ENCODE data around the gene ADM.
A peak's percentile ranks its signal among the peaks of the same experiment; 100 is the strongest.
"Not testable (repeated sequence)": the region's sequence is repeated elsewhere in the genome, so short reads cannot be mapped to it uniquely, and the experiment has no call there.

Gene ADM, protein sequence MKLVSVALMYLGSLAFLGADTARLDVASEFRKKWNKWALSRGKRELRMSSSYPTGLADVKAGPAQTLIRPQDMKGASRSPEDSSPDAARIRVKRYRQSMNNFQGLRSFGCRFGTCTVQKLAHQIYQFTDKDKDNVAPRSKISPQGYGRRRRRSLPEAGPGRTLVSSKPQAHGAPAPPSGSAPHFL

DNA sequence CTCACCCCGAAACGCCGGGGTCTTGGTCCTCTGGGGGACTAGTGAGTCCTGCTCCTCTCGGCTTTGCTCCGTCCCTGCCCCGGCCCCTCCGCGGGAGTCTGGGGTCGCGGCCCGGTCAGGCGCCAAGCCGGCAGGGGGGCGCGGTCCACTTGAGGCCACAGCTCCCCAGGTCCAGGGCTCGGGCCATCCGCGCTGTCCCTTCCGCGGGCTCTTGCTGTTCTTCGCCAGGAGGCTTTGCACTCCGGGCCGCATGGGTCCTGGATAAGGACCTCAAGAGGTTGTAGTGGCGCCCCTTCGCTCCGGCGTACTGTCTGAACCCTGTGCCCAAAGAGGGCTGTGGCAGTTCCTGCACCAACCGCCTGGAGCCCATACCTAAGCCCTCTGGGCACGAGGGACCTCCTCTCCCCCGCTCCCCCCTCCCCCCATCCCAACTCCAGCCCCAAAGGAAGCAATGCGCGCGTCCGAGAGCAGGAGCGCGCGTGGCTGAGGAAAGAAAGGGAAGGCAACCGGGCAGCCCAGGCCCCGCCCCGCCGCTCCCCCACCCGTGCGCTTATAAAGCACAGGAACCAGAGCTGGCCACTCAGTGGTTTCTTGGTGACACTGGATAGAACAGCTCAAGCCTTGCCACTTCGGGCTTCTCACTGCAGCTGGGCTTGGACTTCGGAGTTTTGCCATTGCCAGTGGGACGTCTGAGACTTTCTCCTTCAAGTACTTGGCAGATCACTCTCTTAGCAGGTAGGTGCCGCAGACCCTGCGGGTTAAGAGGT is at the start of gene ADM:
Gene ADM (plus strand): TSS at position 579 of the 767 bp plus-strand sequence. CDS start 628 bp downstream, outside the sequence.
- DNase-seq = peak; percentile 68

DNA sequence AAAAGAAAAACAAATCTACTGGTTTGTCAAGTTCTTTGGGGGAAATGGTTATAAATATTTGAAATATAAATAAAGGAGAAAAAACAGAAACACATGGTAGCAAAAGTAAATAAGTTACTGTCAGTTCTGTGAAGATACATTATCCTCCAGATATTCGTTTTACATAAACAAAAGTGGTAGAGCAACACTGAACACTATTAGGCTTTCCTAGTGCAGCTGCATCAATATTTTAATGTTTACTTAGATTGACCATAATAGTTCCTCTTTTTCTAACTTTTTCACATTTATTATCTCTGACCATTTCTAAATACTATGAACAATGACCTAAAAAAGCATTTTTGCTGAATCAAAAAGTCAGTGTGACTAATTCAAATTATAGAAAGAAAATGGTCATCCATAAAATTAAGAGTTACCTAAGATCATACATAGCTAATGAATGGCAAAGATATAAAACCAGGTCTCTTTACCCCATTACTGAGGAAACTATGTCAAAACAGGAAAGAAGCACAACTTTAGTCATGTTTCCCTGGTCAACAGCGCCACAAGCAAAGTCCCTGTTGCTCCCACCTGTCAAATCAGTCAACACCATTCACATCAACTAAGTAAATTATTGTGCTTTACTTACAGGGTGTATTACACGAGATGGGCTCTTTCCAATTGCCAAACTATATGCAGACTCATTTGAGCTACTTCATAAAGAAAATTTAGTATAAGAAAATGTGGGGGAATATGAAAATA is 49.3 kb upstream of the ADM start:
- DNase-seq = no peak

DNA sequence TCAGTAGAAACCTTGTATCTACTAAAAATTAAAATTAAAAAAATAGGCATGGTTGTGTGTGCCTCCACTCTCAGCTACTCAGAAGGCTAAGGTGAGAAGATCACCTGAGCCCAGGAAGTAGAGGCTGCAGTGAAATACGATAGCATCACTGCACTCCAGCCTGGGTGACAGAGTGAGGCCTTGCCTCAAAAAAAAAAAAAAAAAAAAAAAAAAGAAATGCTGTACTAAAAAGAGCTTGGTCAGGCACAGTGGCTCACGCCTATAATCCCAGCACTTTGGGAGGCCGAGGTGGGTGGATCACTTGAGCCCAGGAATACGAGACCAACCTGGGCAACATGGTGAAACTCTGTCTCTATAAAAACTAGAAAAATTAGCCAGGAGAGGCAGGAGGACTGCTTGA is 47.4 kb upstream of the ADM start:
- no peak for DNase-seq

DNA sequence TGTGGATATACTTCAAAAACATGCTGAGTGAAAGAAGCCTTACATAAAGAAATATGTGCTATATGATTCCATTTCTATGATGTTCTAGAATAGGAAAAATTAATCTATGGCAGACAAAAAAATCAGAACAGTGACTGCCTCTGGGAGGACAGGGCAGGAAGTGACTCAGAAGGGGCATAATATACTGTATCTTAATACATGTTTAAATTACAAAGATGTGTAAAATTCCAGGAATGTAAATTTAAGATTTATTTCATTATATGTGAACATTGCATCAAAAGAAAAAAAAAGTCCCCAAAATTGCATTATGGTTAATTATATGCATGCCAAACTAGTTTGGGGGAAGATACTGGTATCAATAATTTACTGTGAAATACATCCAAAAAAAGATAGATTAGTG is 43.1 kb upstream of the ADM start:
- no peak for DNase-seq

DNA sequence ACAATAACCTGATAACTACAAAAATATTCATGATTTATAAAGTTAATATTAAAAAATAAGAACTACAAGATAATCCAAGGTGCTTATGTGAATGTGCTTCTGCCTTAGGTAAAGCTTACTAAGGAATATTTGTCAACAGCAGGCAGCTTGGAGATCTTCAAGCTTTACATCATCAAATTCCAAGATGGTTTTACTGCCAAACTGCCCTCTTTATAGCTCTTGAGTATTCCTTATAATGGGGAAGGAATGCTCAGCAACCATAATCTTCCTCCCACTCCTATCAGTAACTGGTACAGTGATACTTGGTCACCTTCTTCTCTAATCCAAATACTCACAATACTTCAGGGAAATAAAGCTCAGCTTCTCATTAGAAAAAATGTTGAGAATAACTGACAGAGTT is 40.9 kb upstream of the ADM start:
- DNase-seq = no peak

DNA sequence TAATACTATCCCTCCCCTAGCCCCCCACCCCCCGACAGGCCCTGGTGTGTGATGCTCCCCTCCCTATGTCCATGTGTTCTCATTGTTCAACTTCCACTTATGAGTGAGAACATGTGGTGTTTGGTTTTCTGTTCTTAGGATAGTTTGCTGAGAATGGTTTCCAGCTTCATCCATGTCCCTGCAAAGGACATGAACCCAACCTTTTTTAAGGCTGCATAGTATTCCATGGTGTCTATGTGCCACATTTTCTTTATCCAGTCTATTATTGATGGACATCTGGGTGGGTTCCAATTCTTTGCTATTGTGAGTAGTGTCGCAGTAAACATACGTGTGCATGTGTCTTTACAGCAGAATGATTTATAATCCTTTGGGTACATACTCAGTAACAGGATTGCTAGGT is 40.2 kb upstream of the ADM start:
- DNase-seq = not testable (repeated sequence)

DNA sequence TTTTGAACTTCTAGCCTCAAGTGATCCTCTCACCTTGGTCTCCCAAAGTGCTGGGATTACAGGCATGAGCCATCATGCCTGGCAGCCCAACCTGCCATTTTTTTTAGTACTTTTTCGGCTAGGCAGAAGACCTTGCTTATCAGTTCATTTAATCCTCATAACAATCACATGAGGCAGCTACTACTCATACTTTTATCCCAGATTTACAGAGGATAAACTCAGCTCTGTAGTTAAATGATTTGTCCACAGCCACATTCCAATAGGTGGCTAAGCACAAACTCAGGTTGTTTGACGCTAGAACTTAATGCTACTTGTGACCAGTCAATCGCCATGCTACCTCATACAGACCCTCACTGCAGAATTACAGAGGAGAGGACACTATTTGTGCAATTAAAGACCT is 38.9 kb upstream of the ADM start:
- DNase-seq = no peak

DNA sequence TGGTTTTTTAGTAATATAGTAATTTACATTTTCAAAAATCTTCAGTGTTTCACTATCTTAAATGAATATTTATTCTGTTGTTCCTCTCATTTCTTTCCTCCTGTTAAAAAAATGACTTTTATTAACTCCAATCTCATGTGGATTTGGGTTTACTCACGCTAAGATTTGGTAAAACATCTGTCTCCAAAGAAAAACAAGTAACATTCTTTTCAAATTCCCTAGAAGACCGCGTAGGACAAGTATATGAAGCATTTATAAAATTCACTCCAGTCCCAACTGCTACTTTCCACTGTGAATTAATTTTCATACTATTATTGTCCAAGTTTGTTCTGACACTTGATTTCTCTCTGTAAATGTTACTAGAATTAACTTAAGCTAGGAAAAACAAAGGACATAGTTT is 37.1 kb upstream of the ADM start:
- DNase-seq = no peak

DNA sequence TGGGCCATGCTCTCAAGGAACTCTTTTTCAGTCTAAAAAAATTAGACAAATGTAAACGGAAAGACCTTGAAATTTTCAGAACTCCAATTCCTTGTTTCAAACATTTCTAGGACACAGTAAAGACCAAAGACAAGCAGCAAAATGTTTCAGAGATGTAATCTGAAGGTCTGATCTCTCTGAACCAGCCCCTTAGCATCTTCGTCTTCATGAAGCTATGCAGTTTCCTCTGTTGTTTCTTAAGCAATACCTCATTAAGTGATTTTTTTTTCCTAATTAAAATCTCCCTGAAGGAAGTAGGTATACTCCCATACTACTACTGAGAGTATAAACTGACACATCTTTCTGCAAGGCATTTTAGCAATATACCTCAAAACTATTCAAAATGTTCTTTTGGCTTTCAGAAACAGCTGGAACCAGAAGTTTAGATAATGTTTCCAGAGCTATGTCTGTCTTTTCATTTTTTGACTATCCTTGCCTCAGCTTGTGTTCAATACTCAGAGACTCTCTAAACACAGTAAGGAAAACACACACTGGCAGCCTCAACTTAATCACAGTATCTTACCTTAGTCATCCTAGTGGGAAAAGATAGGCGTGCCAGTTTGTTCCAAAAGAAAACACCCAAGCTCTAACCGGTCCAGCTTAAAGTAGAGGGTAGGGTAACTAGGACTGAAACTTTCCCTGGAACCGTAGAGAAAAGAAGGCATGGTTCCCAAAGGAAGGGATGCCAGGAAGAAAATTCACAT is 36.0 kb upstream of the ADM start:
- DNase-seq = no peak

DNA sequence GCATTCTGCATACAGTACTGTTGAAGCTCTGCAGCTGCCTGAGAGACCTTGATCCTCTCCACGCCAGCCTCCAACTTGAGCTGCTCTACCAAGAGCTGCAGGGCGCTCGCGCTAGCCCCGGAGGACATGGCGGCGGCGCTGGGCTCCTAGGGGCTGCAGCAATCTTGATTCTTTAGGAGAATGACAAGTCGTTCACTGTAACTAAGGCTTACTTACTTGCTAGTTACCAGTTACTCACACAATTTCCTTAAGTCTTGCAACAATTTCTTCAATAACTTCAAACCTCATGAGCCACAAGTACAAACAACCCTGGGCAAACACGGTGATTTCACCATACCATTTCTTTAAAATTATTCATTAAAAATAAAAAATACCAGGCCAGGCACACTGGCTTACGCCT is 32.7 kb upstream of the ADM start:
- no peak for DNase-seq

DNA sequence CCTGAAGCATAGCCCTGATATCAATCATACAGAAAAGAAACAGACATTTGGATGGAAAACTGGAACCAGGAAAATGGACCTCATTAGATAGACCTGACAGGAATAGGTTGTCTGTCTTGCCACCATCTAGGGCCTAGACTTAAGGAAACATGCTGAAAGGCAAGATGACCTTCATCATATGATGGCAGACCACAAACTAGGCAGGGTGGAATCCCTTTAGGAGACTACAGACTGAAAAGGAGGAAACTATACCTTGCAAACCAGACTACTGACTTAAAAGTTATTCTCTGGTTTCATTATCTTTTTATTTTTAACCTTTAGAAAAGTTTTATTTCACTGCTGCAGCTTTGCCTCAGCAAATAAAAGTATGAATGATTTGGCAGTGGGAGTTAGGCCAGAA is 31.1 kb upstream of the ADM start:
- DNase-seq = no peak

DNA sequence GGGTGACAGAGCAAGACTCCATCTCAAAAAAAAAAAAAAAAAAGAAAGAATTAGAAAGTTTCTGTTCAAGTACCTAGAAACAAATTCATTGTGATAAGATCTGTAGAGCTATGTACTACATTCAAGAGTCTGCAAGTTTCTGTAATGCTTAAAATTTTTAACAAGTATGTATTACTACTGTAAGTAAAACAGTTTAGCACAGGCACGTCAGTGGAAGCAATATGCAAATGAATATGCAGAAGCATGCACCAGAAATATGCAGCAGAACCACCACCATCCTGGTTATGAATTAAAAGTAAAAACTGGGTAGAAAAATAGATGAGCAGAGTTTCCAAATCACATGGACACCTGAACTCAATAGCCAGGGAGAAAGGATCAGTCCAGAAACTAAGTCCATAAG is 30.1 kb upstream of the ADM start:
- no peak for DNase-seq

DNA sequence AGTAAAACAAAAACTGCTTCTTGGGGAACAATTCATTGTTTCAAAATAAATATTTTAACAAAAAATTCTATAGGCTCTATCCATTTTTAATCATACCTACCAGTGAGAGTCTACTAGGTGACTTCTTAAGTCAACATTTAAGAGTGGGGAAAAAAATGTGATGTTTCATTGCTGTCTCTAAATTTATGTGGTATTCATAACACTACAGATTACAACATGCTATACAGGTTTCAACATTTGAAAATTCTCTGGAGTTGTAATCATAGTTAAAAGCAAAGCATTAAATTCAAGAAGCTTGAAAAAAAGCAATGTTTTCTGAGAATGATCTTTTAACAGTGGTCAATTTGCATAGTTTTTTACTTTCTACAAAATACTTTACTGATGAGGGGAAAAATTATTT is 29.2 kb upstream of the ADM start:
- no peak for DNase-seq

DNA sequence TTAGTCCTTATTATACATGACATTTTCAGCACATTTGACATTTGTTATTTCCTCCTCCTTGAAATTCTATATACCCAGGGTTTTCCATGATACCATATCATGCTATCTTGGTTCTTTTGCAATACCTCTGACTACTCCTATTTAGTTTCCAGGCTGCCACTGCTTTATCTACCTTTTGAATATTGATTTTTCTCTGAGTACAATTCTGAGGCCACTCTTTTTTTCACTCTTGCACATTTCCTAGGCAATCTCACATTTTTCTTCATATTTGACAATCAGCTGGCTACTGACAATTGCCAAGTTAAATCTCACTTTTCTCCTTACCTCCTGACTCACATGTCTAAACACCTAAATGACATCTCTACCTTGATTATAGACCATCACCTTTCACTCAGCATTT is 22.8 kb upstream of the ADM start:
- no peak for DNase-seq

DNA sequence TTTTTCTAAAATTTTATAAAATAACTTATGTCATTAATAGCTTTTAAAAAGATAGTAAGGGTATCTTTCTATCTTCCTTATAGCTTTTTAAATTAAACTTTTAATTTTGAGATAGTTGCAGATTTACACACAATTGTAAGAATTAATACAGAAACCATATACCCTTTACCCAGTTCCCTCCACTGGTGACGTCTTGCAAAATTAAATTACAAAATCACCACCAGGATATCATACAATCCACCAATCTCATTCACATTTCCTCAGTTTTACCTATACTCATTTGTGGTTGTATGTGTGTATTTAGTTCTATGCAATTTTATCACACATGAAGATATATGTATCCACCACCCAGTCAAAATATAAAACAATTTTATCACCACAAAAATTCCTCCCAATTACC is 20.9 kb upstream of the ADM start:
- DNase-seq = no peak

DNA sequence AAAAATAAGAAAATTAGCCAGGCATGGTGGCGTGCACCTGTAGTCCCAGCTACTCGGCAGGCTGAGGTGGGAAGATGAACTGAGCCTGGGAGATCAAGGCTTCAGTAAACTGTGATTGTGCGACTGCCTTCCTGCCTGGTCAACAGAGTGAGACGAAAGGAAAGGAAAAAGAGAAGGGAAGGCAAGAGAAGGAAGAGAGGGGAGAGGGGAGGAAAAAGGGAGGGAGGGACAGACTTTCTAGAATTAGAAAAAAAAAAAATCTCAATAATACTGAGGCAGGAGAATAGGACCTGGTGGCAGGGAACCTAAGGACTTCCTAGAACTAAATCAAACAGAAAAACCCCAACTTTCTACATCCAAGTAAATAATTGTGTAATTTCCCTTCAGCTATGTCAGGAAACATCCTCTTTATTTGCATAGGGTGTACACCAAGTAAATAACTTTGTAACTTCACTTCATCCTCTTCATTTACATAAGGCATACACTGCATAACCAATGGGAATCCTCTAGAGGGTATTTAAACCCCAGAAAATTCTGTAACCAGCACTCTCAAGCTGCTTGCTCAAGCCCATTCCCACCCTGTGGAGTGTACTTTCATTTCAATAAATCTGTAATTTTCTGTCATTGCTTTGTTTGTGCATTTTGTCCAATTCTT is 19.6 kb upstream of the ADM start:
- DNase-seq = no peak

DNA sequence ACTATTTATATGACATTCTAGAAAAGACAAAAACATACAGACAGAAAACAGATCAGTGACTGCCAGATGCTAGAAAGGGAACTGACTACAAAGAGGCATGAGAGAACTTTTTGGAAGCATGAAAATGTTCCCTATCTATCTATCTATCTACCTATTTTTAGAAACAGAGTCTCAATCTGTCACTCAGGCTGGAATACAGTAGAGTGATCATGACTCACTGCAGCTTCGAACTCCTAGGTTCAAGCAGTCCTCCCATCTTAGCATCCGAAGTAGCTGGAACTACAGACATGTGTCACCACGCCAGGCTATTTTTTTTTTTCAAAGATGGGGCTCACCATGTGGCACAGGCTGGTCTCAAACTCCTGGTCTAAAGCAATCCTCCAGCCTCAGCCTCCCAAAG is 17.7 kb upstream of the ADM start:
- DNase-seq = no peak

DNA sequence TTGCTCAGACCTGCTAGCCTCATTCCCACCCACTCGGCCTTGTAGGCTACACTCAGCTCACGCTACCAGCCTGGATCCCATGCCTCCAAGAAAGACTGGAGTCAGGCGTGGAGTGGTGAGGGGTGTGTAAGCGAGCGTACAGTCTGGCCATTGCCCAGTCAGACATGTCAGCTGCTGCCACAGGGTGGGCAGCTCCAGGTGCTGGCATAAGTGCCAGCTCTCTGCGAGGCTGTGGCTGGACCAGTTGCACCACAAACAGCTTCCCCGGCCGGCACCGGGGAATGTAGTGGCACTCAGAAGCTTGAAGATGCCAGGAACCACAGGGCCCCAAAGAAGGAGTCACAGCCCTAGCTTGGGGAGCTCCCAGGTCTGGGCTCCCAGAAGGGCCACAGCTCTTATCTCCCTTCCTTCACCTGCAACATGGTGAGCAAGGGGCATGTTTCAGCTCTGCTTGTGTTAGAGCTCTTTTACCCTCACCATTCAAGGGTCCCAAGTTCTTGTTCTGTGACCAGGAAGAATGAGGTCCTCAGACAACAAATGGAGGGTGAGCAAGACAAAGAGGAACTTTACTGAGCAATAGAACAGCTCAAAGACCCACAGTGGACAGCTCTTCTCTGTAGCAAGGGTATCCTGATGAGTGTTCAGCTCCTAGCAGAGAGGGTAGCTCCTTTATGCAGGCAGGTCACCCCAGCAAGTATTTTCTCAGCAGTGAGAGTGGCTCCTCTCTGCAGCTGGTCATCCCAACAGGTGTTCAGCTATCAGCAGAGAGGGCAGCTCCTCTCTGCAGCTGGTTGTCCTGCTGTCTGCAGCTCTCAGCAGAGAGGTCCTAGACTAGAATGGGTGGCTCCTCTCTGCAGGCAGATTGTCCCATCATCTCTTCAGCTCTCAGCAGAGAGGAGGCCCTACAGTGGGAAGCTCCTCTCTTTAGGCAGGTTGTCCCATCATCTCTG is 16.8 kb upstream of the ADM start:
- no peak for DNase-seq

DNA sequence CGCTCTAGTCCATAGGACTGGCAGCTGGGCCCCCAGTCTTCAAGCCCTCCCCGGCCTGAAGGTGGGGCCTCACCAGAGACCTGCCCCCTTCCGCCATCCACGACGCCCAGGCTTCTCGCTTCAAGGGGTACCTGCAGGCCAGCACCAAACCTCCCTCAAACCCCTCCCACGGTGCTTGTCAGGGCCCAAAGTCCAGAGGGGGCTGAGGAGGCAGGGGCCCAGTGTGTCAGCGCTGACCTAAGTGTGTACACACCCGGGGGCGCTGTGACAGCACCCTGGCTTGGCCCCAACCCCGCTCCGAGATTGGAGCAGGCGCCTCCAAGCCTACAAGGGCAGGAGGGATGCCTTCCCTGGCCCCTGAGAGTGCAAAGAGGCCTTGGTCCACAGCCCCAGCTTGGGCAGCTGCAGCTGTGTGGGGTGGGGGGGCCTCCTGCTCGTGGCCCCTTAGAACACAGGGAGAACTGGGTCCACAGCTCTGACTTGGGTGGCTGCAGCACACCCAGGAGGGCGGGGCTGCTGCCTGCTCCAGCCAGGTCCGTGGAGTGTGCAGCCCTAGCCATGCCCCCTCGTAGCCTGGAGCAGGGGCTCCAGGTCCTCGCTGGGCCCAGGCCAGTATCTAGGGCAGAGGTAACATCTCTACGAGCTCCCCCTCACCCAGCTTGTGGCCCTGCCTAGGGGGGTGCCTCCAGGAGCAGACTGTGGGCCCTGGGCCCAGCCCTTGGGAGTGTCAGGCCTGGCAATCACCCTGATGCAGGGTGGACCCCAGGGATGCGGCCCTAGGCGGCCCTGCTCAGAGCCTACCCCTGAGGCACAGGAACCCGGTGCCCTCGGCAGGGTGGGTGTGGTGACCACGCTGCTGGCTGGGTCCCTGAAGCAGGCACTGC is 15.8 kb upstream of the ADM start:
- no peak for DNase-seq

DNA sequence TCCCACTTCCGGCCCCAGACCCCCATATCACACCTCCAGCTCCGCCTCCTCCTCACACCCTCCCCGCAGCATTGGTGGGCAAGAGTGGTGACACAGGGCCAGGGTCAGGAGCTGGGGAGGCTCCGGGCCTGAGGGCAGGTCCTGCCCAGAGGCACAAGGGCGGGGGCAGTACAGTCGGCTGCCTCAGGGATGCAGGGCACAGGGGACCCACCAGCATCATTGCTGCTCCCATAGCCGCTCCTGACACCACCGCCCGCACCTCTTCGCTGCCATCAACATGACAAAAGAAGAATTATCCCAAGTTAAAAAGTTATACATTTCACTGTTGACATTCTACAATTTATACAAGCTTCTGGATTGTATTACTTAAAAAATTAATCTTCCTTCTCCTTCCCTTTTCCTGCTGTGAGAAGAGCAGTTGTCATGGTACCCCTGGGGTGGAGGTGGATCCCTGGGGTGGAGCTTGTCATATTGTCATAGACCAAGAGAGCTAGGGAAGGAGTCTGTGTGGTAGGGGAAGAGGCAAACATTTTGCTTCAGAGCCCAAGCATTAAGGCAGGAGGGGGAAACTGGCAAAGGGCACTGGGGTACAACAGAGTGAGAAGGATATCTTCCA is 15.0 kb upstream of the ADM start:
- DNase-seq = no peak

Data from NCI-H1436 (cell line).